GM19452 (cell line): Measurements from ENCODE around the gene CFAP92.
"Not testable (repeated sequence)": the region's sequence is repeated elsewhere in the genome, so short reads cannot be mapped to it uniquely, and the experiment has no call there.

Source experiments
- ATAC-seq: cut with Tn5 transposase; IDR thresholded peaks from one replicate; pipeline ENCODE4 v1.9.1; 2021; ENCODE audit not compliant: unreplicated experiment

Gene CFAP92

DNA sequence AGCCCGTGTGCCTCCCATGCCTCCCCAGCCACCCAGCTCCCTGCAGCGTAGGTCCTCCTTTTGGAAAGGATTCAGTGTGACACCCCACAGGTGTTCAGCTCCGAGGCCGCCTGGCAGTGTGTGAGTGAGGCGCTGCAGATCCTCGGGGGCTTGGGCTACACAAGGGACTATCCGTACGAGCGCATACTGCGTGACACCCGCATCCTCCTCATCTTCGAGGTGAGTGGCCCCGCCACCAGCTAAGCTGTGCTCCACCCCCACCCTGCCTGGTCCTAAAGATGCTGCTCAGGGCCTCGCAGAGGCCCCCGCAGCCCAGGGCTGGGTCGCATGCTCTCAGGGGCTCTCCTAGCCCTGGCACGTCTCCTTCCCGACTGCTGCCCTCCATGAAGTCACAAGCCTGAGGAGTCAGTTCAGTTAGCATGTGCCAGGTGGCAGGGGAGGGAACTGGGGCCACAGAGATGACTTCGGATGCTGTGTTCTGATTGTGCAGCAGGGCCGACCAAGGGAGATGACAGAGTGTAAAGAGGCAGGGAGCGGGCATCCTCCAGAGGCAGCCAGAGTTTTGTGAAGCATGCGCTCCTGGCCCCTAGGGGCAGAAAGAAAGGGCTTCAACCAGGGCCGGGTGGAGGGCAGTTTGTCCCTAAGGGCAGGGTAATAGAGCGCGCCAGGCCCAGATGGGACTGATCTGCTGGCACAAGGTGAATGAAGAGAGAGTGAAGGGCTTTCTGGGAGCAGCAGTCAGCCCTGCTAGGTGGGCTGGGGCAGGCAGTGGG, 87.7 kb downstream of the CFAP92 start:
- ATAC-seq: no peak

GRCh38 chr3:128903501-128903900, 90.4 kb downstream of the CFAP92 start:
- no peak for ATAC-seq

DNA sequence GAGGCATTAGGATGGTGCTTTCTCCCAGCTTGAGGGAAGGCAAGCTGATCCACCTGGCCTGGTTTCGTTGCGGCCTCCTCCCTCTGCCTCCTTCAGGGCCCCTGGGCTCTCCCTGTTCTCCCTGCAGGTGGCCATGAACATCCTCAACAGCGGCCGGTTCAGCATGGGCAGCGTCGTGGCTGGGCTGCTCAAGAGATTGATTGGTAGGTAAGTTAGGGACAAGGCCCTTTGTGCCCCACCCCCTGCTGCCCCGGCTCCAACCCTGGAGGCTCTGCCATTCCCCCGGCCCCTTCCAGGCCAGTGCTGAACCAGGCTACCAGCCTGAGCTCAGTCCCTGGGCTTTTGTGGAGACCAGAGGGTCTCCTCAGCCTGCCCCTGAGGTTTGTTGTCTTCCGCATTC, 91.5 kb downstream of the CFAP92 start:
- ATAC-seq: no peak

GRCh38 chr3:128895843-128896697, 97.8 kb downstream of the CFAP92 start:
- ATAC-seq: no peak

- no peak for ATAC-seq
Observed at GRCh38 chr3:128889139-128889894, 104.6 kb downstream of the CFAP92 start.

- ATAC-seq: no peak
Observed at GRCh38 chr3:128884992-128885391, 108.9 kb downstream of the CFAP92 start.

DNA sequence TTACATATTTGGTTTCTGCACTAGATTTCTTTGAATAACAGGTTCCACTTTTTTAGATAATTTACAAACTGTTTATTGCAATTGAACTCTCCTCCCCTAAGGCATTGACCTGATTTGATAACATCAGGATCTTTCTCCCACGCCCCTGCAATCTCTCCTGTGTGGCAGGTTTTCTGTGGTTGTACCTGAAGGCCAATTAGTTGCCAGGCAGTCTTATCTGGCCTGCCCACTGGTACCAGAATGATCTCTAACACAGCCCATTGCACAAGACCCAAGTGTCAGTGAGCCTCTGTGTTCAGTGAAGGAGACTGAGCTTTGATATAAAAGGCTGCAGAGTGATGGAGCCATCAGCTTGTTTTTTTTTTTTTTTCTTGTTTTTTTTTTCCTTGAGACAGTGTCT, 111.2 kb downstream of the CFAP92 start:
- no peak for ATAC-seq

- no peak for ATAC-seq
Observed at GRCh38 chr3:128881576-128881975, 112.3 kb downstream of the CFAP92 start.

- not testable (repeated sequence) for ATAC-seq
Observed at GRCh38 chr3:128880455-128880854, 113.4 kb downstream of the CFAP92 start.

GRCh38 chr3:128879991-128880390, 113.9 kb downstream of the CFAP92 start:
- no peak for ATAC-seq

DNA sequence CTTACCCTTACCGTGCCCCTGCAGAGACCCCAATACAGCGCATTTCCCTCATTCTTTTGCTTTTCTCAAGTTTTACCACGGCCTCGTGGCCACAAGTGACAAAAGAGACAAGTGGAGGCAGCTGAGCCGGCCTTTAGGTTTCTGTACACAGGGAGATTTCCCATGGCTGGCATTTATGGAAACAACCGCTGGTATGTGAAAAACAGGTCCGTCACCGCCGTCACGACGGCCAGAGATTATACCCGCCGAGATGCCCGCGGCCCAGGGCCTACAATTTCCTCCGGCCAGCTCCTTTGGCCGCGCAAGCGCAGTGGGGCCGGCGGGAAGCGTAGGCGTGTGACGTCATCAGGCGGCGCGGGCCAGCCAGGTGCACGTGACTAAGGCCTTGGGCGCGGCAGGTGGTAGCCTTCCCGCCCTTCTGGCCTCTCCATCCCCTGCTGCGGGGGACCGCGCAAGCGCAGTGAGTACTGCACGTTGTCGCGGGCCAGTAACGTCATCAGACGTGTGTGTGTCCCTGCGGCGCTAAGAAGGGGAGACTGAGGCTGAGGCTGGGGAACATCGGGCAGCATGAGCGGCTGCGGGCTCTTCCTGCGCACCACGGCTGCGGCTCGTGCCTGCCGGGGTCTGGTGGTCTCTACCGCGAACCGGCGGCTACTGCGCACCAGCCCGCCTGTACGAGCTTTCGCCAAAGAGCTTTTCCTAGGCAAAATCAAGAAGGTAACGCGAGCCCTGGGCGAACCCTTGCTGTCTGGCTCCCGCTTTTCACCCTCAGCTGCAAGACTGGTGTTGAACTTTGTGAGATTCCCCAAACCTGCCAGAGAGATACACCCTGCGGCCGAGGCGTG, 114.5 kb downstream of the CFAP92 start, which contains the start of gene ACAD9:
Gene ACAD9, plus strand, starts transcription at position 496 of the 845 bp plus-strand sequence. Its CDS starts 72 bp downstream, at position 568.
- peak; percentile 84 for ATAC-seq

DNA sequence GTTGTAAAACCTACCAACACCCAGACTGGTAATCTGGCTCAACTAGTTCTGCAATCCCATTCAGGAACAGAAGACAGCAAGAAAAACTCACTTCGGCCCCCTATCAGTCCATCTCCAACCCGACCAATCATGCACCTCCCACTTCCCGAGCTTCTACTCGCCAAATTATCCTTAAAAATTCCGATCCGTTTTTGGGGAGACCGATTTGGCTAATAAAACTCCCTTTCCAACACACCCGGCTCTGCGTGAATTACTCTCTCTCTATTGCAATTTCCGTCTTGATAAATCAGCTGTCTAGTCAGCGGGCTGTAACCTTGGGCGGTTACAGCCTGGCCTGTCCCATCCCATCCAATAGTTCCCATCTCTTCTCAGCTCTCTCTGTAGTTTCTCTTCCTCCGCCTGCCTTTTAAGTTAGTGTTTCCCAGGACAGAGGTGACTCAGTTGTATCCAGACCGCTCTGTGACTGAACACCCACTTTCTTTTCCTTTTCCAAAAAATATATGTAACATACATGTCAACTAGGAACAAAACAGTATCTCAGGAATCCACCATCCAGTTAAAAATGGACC, 115.2 kb downstream of the CFAP92 start:
- ATAC-seq: peak; percentile 15

- no peak for ATAC-seq
Observed at GRCh38 chr3:128878011-128878457, 115.8 kb downstream of the CFAP92 start.

DNA sequence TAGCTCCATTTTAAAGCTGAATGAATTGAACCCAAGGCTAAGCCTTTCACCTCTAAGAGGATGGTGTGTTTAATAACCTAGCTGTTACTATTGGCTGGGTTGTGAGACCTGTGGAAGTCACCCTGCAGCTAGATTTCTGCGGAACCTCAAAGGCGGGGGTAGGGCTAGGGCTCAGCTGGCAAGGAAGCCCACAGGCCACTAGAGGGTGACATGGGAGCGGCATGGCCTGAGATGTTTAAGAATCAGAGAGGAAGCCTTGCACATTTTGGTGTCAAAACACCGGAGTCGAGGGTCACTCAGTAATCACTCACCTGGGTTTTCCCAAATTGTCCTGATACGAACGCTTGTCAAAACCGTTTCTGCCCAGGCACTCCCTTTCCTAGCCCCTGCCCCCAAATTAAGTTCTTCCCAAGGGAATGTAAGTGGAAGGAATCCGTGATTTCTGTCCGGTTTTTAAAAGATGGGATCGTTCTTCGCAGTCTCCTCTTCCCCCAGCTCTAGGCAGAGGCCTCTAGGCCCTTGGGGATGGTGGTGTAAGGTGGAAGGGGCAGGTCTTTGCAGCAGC, 118.2 kb downstream of the CFAP92 start:
- ATAC-seq: no peak

DNA sequence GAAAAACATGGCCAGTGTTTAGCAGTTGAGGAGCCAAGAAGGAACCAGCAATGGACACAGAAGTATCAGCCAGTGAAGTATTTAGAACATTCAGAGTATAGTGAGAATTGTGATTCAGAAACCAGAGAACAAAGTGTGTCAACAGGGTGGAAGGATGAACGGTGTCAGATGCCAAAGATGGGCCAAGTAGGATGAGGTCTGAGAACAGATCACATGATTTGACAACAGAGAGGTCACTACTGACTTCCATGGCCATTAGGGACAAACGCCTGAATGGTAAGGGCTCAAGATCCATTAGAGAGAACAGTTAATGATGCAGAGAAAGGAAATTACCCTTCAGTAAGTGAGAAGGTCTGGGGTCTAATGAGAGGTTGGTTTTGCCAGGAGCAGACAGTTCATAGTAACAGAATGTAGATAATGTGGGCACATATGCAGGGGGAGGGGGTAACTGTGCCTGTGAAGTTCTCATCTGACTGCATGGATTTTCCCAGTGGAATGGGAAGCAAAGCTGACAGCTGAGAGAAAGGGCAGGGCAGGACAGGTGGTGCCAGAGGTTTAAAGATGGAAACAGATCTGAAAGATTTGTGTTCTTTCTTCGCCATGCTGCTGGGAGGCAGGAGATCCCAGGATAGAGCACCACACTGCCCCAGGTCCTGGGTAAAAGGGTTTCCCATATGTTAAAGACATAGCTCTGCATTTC, 119.2 kb downstream of the CFAP92 start:
- no peak for ATAC-seq

DNA sequence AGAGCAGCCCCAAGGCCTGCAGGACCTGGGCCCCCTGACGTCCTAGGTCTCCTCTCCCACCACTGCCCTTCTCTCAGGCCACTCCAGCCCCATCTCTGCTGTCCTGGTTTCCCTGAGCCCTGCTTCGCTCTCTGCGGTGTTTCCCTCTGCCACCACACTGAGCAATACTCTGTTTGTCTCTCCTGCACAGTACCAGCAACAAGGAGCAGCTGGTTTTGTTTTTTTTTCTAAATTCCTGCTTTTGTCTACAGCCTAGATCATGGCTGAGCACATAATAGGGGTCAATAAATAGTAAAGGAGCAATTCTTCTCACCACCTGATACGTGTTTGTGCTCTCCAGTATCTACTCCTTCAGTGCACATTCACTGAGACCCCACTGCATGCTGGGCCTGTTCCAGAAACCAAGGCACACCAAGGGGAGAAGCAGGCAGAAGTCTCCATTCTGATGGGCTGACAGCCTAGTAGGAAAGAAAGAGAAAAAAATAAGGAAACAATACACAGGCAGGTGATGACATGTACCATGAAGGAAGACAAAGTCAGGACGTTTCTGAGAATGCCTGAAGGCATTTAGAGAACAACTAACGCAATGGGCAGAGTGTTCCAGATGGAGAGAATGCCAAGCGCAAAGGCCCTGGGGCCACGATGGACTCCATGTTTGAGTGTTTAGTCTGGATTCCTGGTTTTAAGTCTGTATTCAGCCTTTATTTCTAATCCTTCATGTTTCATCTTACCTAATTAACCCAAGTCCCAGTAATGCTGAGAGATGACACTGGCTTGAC, 120.4 kb downstream of the CFAP92 start:
- ATAC-seq: no peak

GRCh38 chr3:128872744-128873143, 121.1 kb downstream of the CFAP92 start:
- ATAC-seq: no peak

GRCh38 chr3:128872282-128872681, 121.6 kb downstream of the CFAP92 start:
- no peak for ATAC-seq
